Endothelial cell (in vitro differentiated cells): ENCODE data around the gene RELN. TPM values are rescaled to one million over a fixed set of nuclear protein-coding genes. Genes with fewer than 3 reads are reported as not detected.
A peak's percentile ranks its signal among the peaks of the same experiment; 100 is the strongest.

ENCODE experiments used
- DNase-seq: peaks from one replicate; pipeline ENCODE4 v3.0.0; 2021; ENCODE audit warnings: low spot score
- H3K27ac Mint-ChIP-seq: one replicate; pipeline ENCODE4 v1.8.0; 2021; ENCODE audit warnings: mixed read lengths, inconsistent platforms; ENCODE audit not compliant: unreplicated experiment
- H3K27me3 Mint-ChIP-seq: one replicate; pipeline ENCODE4 v1.8.0; 2021; ENCODE audit warnings: mild to moderate bottlenecking, moderate library complexity, mixed read lengths, inconsistent platforms; ENCODE audit not compliant: unreplicated experiment
- H3K36me3 Mint-ChIP-seq: one replicate; pipeline ENCODE4 v1.8.0; 2021; ENCODE audit warnings: mild to moderate bottlenecking, low read depth, mixed read lengths, inconsistent platforms; ENCODE audit not compliant: unreplicated experiment
- H3K4me1 Mint-ChIP-seq: one replicate; pipeline ENCODE4 v1.8.0; 2021; ENCODE audit warnings: mild to moderate bottlenecking, mixed read lengths, inconsistent platforms; ENCODE audit not compliant: unreplicated experiment
- H3K4me3 Mint-ChIP-seq: one replicate; pipeline ENCODE4 v1.8.0; 2021; ENCODE audit warnings: mild to moderate bottlenecking, mixed read lengths, inconsistent platforms; ENCODE audit not compliant: unreplicated experiment
- H3K9me3 Mint-ChIP-seq: one replicate; pipeline ENCODE4 v1.8.0; 2021; ENCODE audit warnings: mixed read lengths, inconsistent platforms; ENCODE audit not compliant: unreplicated experiment
- CTCF ChIP-seq: fragments of 200-600 bp; sonication (generic); IDR thresholded peaks from one replicate; pipeline ENCODE4 v1.5.0; 2021; ENCODE audit warnings: antibody characterized with exemption; ENCODE audit not compliant: unreplicated experiment
- total RNA-seq: library from RNA; stranded (reverse); fragmentation: NEBNext Ultra II Directional; extraction: Animal tissue kit (Norgen Biotek cat#: 25700); gene quantifications from one replicate; pipeline ENCODE4 v1.2.1, GENCODE V29; 2021; ENCODE audit not compliant: unreplicated experiment

The RELN gene
- total RNA-seq, 1 donor from 2014 or later: 2.3 TPM

GRCh38 chr7:103928581-103928980 lies 60.9 kb downstream of the RELN start:
- peaks cover 8% of the 10 kb centered on the region for H3K4me1 Mint-ChIP-seq
- no peak for TF ChIP-seq CTCF
- no peak overlapping the region for H3K27ac Mint-ChIP-seq
- H3K27me3 Mint-ChIP-seq: peaks cover 4% of the 10 kb centered on the region
- H3K36me3 Mint-ChIP-seq: no peaks in the 10 kb centered on the region
- no peak for DNase-seq
- H3K9me3 Mint-ChIP-seq: no peaks in the 10 kb centered on the region
- no peak overlapping the region for H3K4me3 Mint-ChIP-seq

- TF ChIP-seq CTCF: no peak
- H3K4me3 Mint-ChIP-seq: no peak overlapping the region
These were observed 65.3 kb downstream of the RELN start for GRCh38 chr7:103924184-103924583.

GRCh38 chr7:103922407-103922806 lies 67.1 kb downstream of the RELN start:
- Mint-ChIP-seq H3K27ac (no peak overlapping the region), H3K4me1 (peaks cover 12% of the 10 kb centered on the region), H3K36me3 (no peaks in the 10 kb centered on the region), H3K27me3 (no peaks in the 10 kb centered on the region), H3K9me3 (no peaks in the 10 kb centered on the region), H3K4me3 (no peak overlapping the region)
- DNase-seq: no peak
- no peak for TF ChIP-seq CTCF

More at GRCh38 chr7:103924184-103924583, 65.3 kb downstream of the RELN start:
- Mint-ChIP-seq H3K27me3 (no peaks in the 10 kb centered on the region), H3K36me3 (no peaks in the 10 kb centered on the region), H3K9me3 (no peaks in the 10 kb centered on the region), H3K27ac (no peak overlapping the region), H3K4me1 (peaks cover 5% of the 10 kb centered on the region)
- no peak for DNase-seq

GRCh38 chr7:103921692-103922091 lies 67.8 kb downstream of the RELN start:
- no peaks in the 10 kb centered on the region for H3K36me3 Mint-ChIP-seq
- no peak overlapping the region for H3K4me3 Mint-ChIP-seq
- no peak overlapping the region for H3K27ac Mint-ChIP-seq
- no peaks in the 10 kb centered on the region for H3K9me3 Mint-ChIP-seq
- no peak for TF ChIP-seq CTCF
- H3K4me1 Mint-ChIP-seq: peaks cover 13% of the 10 kb centered on the region
- no peaks in the 10 kb centered on the region for H3K27me3 Mint-ChIP-seq
- no peak for DNase-seq

GRCh38 chr7:103919272-103919868 lies 70.1 kb downstream of the RELN start:
- no peak for TF ChIP-seq CTCF
- Mint-ChIP-seq H3K4me3 (no peak overlapping the region), H3K36me3 (no peaks in the 10 kb centered on the region), H3K27me3 (no peaks in the 10 kb centered on the region), H3K9me3 (no peaks in the 10 kb centered on the region), H3K27ac (peak overlapping the region; percentile 14), H3K4me1 (peaks cover 13% of the 10 kb centered on the region)
- DNase-seq: peak; percentile 5
